ENCODE results near the gene GPT2. TPM values are rescaled to one million over a fixed set of nuclear protein-coding genes. Genes with fewer than 3 reads are reported as not detected.

GPT2 gene
- total RNA-seq, 1 experiment from 2014 or later = 42.6 TPM

DNA sequence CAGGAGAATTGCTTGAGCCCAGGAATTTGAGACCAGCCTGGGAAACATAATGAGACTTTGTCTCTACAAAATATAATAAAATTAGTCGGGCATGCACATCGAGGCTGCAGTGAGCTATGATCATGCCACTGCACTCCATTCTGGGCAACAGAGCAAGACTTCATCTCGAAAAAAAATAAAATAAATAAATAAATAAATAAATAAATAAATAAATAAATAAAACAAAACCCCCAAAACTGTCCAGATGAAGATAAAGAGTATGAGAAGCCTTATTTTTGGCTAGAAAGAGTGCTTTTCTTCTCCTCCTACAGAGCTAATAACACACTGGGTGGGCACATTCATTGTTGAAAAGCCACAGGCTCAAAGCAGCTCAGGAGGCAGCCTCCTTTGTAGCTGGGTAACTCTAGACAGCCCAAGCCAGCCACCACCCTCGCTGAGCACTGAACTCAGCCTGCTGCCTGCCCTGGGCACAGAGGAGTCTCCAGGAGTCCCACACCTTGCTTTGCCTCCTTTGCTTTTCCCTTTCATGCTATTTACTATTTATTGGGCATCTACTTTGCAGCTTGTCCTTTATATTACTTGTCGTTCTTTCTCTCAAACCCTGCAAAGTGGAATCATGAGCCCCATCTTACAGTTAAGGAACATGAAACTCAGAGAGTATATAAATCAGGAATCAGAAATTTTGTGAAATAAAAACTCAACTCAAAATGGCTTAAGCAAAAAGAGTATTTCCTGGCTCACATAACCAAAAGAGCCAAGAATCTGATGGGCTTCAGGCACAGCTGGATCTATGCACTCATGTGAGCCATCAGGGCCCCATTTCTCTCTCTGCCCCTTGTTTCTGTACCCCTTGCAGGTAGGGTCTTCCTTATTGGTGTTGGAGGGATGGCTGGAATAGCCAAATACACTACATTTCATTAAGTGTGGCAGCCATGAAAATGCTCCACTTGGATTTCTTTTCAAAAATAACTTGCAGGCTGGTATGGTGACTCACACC lies 35.1 kb upstream of the GPT2 start:
- Histone ChIP-seq H3K27me3 (ENCODE audit: low read length) (no peaks in the 10 kb centered on the region), H3K4me3 (ENCODE audit: low read length) (no peak overlapping the region), H3K9me3 (ENCODE audit: low read length) (no peaks in the 10 kb centered on the region), H3K4me2 (ENCODE audit: low read depth, low read length, poor library complexity, severe bottlenecking) (no peak overlapping the region), H4K20me1 (ENCODE audit: insufficient read depth, low read depth, low read length) (no peaks in the 10 kb centered on the region), H3K9me2 (replicated peaks; ENCODE audit: insufficient read depth, low read length) (no peaks in the 10 kb centered on the region), H3K4me1 (ENCODE audit: low read length) (peaks cover 44% of the 10 kb centered on the region), H2AFZ (ENCODE audit: low read length) (no peak overlapping the region), H3K27ac (ENCODE audit: low read length) (no peak overlapping the region), H3K36me3 (ENCODE audit: insufficient read depth, low read length) (no peaks in the 10 kb centered on the region), H3K79me2 (ENCODE audit: low read length) (no peaks in the 10 kb centered on the region), H3K9ac (ENCODE audit: low read length) (no peak overlapping the region)
- DNase-seq = no peak

DNA sequence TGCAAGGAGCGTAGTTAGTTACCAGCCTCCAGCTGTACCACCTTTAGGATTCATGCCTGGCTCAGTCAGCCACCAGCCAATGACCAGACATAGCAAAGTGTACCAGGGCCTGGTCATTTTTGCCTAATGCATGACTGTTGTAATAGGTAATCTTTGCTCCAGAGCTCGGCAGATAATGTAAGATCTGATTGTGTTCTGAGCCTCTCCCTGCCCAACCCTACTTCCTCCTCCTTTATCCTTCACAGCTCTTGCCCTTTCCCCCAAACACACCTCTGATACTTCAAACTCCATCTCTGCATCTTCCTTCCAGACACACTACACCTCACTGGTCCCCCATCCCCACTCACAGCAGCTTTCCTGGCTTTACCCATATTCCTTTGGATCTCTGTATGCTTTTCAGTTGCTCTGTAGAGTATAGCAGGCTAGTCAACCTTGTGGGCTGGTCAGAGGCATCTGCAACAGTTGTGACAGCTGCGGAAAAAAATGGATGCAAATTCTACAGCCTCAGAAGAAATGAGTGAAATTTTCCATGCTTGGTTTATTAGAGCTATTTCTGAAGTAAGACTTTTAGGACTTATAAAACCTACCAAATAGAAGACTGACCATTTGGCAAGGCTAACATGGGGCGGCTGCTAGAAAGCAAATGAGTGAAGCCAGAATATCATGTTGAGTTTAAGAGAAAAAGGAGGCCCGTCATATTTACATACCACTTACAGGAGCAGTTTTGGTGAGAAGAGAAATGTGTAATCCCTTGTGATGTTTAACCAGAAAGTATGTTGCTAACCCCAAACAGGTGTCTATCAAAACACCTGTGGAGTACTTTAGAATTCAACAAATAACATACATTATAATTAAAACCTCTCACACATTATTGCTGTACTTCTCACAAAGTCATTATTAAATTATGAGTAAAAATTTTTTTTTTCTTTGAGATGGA lies 33.3 kb upstream of the GPT2 start:
- H3K9me2 ChIP-seq (replicated peaks; ENCODE audit: insufficient read depth, low read length) = no peaks in the 10 kb centered on the region
- peak overlapping the region; percentile 60 for H3K9ac ChIP-seq (ENCODE audit: low read length)
- H2AFZ ChIP-seq (ENCODE audit: low read length) = peak overlapping the region; percentile 58
- peak; percentile 84 for DNase-seq
- no peaks in the 10 kb centered on the region for H3K9me3 ChIP-seq (ENCODE audit: low read length)
- peak overlapping the region; percentile 68 for H3K4me2 ChIP-seq (ENCODE audit: low read depth, low read length, poor library complexity, severe bottlenecking)
- no peaks in the 10 kb centered on the region for H3K79me2 ChIP-seq (ENCODE audit: low read length)
- H4K20me1 ChIP-seq (ENCODE audit: insufficient read depth, low read depth, low read length) = no peaks in the 10 kb centered on the region
- H3K4me1 ChIP-seq (ENCODE audit: low read length) = peaks cover 44% of the 10 kb centered on the region
- peak overlapping the region; percentile 91 for H3K27ac ChIP-seq (ENCODE audit: low read length)
- no peaks in the 10 kb centered on the region for H3K27me3 ChIP-seq (ENCODE audit: low read length)
- H3K36me3 ChIP-seq (ENCODE audit: insufficient read depth, low read length) = no peaks in the 10 kb centered on the region
- H3K4me3 ChIP-seq (ENCODE audit: low read length) = peak overlapping the region; percentile 41

DNA sequence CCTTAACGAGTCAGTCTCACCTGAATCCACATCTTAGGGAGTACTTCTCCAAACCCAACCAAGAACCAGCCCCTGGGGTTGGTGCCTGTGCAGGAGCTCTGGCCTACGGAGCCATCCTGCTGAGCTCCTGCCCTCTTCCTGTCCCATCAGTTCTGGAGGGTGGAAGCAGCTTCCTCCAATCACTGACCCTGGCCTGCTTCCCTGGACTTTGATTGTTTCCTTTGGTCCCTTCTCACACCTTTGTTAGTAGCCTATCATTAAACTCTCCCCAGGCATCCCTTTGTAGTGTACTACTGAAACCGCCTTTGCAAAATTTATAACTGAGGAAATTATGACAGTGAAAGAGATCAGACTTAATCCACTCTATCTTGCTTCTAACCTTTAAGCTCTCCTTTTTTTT lies 32.0 kb upstream of the GPT2 start:
- Histone ChIP-seq H3K27ac (ENCODE audit: low read length) (peak overlapping the region; percentile 91; the same call in 1 of the 2 replicates), H3K4me1 (ENCODE audit: low read length) (peaks cover 41% of the 10 kb centered on the region), H3K4me2 (ENCODE audit: low read depth, low read length, poor library complexity, severe bottlenecking) (no peak overlapping the region), H3K9ac (ENCODE audit: low read length) (no peak overlapping the region), H3K9me3 (ENCODE audit: low read length) (no peaks in the 10 kb centered on the region), H3K27me3 (ENCODE audit: low read length) (no peaks in the 10 kb centered on the region), H2AFZ (ENCODE audit: low read length) (no peak overlapping the region), H3K36me3 (ENCODE audit: insufficient read depth, low read length) (no peaks in the 10 kb centered on the region), H3K9me2 (replicated peaks; ENCODE audit: insufficient read depth, low read length) (no peaks in the 10 kb centered on the region), H3K4me3 (ENCODE audit: low read length) (no peak overlapping the region), H3K79me2 (ENCODE audit: low read length) (no peaks in the 10 kb centered on the region), H4K20me1 (ENCODE audit: insufficient read depth, low read depth, low read length) (no peaks in the 10 kb centered on the region)
- no peak for DNase-seq

DNA sequence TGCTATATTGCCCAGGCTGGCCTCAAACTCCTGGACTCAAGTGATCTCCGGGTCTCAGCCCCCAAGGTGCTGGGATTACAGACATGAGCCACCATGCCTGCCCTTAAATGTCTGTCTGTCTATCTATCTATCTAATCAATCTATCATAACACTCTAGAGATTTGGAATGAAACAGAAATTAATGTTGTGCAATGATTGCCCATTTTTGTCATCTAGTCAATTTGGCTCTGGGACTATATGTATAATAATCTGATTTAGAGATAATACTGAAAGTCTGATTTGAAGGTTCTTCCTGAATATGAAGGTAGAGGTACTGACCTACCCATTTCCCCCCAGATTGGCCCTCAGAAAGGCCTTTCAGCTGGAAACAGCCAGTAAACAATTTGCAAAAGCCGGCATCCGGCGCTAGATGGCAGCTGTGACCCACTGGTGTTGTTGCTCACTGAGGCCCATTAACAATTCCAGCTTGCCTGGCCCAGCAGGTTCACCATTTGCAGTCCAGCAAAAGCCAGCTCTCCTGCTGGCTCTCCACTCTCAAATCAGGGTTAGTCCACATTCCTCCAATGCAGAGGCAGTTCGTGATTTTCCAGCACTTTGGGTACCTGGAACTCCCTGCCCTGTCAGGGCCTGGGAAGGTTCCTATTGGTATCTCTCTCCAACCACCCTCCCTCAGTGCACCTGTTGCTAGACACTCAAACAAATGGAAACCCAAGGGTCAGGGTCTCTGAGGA lies 30.3 kb upstream of the GPT2 start:
- H3K36me3 ChIP-seq (ENCODE audit: insufficient read depth, low read length) = no peaks in the 10 kb centered on the region
- H3K9me3 ChIP-seq (ENCODE audit: low read length) = no peaks in the 10 kb centered on the region
- no peak overlapping the region for H2AFZ ChIP-seq (ENCODE audit: low read length)
- no peaks in the 10 kb centered on the region for H3K27me3 ChIP-seq (ENCODE audit: low read length)
- H3K9me2 ChIP-seq (replicated peaks; ENCODE audit: insufficient read depth, low read length) = no peaks in the 10 kb centered on the region
- H3K4me1 ChIP-seq (ENCODE audit: low read length) = peaks cover 31% of the 10 kb centered on the region
- no peak overlapping the region for H3K27ac ChIP-seq (ENCODE audit: low read length)
- no peaks in the 10 kb centered on the region for H3K79me2 ChIP-seq (ENCODE audit: low read length)
- H3K4me2 ChIP-seq (ENCODE audit: low read depth, low read length, poor library complexity, severe bottlenecking) = no peak overlapping the region
- no peak overlapping the region for H3K4me3 ChIP-seq (ENCODE audit: low read length)
- no peaks in the 10 kb centered on the region for H4K20me1 ChIP-seq (ENCODE audit: insufficient read depth, low read depth, low read length)
- H3K9ac ChIP-seq (ENCODE audit: low read length) = no peak overlapping the region
- DNase-seq = peak; percentile 84

DNA sequence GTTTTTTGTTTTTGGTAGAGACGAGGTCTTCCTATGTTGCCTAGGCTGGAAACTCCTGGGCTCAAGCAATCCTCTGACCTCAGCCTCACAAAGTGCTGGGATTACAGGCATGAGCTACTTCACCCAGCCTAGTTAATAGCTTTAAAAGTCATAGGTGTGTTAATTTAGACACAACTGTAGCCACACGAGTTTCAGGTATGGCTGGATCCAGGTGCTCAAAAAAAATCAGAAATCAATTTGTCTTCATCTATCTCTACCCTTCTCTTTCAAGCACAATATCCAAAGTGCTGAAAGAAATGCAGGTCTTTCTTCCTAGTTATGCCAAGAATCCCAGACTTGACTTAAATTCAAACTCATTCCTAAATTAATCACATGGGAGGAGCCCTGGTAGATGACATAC lies 29.3 kb upstream of the GPT2 start:
- no peak overlapping the region for H3K4me2 ChIP-seq (ENCODE audit: low read depth, low read length, poor library complexity, severe bottlenecking)
- H3K27me3 ChIP-seq (ENCODE audit: low read length) = no peaks in the 10 kb centered on the region
- H3K4me3 ChIP-seq (ENCODE audit: low read length) = no peak overlapping the region
- no peaks in the 10 kb centered on the region for H3K9me3 ChIP-seq (ENCODE audit: low read length)
- H3K9me2 ChIP-seq (replicated peaks; ENCODE audit: insufficient read depth, low read length) = no peaks in the 10 kb centered on the region
- peaks cover 24% of the 10 kb centered on the region for H3K4me1 ChIP-seq (ENCODE audit: low read length)
- no peaks in the 10 kb centered on the region for H4K20me1 ChIP-seq (ENCODE audit: insufficient read depth, low read depth, low read length)
- H3K36me3 ChIP-seq (ENCODE audit: insufficient read depth, low read length) = no peaks in the 10 kb centered on the region
- no peaks in the 10 kb centered on the region for H3K79me2 ChIP-seq (ENCODE audit: low read length)
- no peak overlapping the region for H3K27ac ChIP-seq (ENCODE audit: low read length)
- H2AFZ ChIP-seq (ENCODE audit: low read length) = no peak overlapping the region
- no peak overlapping the region for H3K9ac ChIP-seq (ENCODE audit: low read length)
- no peak for DNase-seq

DNA sequence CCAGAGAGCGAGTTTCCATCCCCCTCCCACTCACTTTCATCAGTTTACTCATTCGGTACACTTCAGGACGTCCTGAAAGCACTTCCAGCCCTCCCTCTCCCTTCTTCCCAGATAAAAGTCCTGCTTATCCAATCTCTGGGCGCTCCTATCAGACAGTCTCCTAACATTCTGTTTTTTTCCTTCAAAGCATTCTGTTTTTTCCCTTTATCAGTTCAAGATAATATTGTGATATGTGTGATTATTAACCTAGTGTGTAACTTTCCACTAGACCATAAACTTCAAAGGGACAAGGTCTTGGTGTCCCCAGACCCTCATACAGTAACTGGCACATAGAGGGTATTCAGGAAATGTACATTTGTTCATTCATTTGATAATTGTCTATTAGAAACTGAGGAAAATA lies 28.8 kb upstream of the GPT2 start:
- H3K9me3 ChIP-seq (ENCODE audit: low read length) = no peaks in the 10 kb centered on the region
- no peak overlapping the region for H2AFZ ChIP-seq (ENCODE audit: low read length)
- no peaks in the 10 kb centered on the region for H3K9me2 ChIP-seq (replicated peaks; ENCODE audit: insufficient read depth, low read length)
- H3K4me2 ChIP-seq (ENCODE audit: low read depth, low read length, poor library complexity, severe bottlenecking) = no peak overlapping the region
- no peak overlapping the region for H3K9ac ChIP-seq (ENCODE audit: low read length)
- H4K20me1 ChIP-seq (ENCODE audit: insufficient read depth, low read depth, low read length) = no peaks in the 10 kb centered on the region
- peaks cover 19% of the 10 kb centered on the region for H3K4me1 ChIP-seq (ENCODE audit: low read length)
- no peak for DNase-seq
- H3K36me3 ChIP-seq (ENCODE audit: insufficient read depth, low read length) = no peaks in the 10 kb centered on the region
- H3K4me3 ChIP-seq (ENCODE audit: low read length) = no peak overlapping the region
- no peaks in the 10 kb centered on the region for H3K27me3 ChIP-seq (ENCODE audit: low read length)
- no peaks in the 10 kb centered on the region for H3K79me2 ChIP-seq (ENCODE audit: low read length)
- H3K27ac ChIP-seq (ENCODE audit: low read length) = no peak overlapping the region

DNA sequence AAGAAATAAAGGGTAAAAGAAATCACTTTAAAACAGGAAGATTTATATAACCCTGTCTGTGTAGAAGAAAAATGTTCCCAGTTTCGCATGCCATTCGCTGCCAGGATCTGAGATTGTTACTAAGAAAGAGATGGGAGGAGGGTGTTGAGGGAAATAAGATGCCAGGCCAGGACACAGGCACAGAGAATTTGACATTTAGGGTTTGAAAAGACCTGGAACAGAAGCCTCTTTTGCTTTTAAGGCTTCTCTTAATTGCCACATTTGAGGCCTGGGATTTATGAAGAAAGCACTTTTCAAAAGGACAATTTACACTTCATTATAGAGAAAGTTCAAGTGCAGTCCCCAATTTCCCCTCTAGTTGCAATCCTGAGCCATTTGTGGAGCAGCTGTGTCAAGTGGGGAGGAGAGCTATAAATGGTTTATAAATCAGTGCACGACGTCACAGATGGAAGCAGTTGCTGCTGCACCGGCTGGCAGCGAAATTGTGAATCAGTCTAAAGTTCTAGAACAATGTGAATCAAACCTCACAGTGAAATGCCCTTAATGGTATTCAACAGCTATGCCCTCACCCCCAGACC lies 26.7 kb upstream of the GPT2 start:
- Histone ChIP-seq H3K27ac (ENCODE audit: low read length) (no peak overlapping the region), H3K9me2 (replicated peaks; ENCODE audit: insufficient read depth, low read length) (no peaks in the 10 kb centered on the region), H3K27me3 (ENCODE audit: low read length) (no peaks in the 10 kb centered on the region), H3K4me1 (ENCODE audit: low read length) (no peaks in the 10 kb centered on the region), H2AFZ (ENCODE audit: low read length) (no peak overlapping the region), H3K36me3 (ENCODE audit: insufficient read depth, low read length) (no peaks in the 10 kb centered on the region), H3K9me3 (ENCODE audit: low read length) (no peaks in the 10 kb centered on the region), H3K9ac (ENCODE audit: low read length) (no peak overlapping the region), H3K4me3 (ENCODE audit: low read length) (no peak overlapping the region), H3K4me2 (ENCODE audit: low read depth, low read length, poor library complexity, severe bottlenecking) (no peak overlapping the region), H3K79me2 (ENCODE audit: low read length) (no peaks in the 10 kb centered on the region), H4K20me1 (ENCODE audit: insufficient read depth, low read depth, low read length) (no peaks in the 10 kb centered on the region)
- peak; percentile 71 for DNase-seq

Data from Karpas-422 (cell line).